Kidney epithelial cell (primary cell): ENCODE results near the gene MAB21L2. TPM values are rescaled to one million over a fixed set of nuclear protein-coding genes. Genes with fewer than 3 reads are reported as not detected.
"Not testable (repeated sequence)": the region's sequence is repeated elsewhere in the genome, so short reads cannot be mapped to it uniquely, and the experiment has no call there.

Experiments used
- DNase-seq: peaks from one replicate; pipeline ENCODE4 v3.0.0-alpha.2; 2010; ENCODE audit warnings: low read depth
- H3K27me3 ChIP-seq: 2 replicates; pipeline ENCODE4 v1.6.0; 2011; ENCODE audit warnings: low read length; ENCODE audit not compliant: control insufficient read depth, insufficient read depth
- H3K36me3 ChIP-seq: 2 replicates; pipeline ENCODE4 v1.5.1; 2011; ENCODE audit warnings: low read length; ENCODE audit not compliant: control insufficient read depth, insufficient read depth
- H3K4me3 ChIP-seq: 2 replicates; pipeline ENCODE4 v1.5.1; 2011; ENCODE audit warnings: low read depth, mild to moderate bottlenecking, control low read depth, low read length
- CTCF ChIP-seq: IDR thresholded peaks from 2 replicates; pipeline ENCODE4 v1.5.1; 2011; ENCODE audit warnings: mild to moderate bottlenecking, moderate library complexity, low read length, control low read depth, inconsistent platforms; ENCODE audit not compliant: insufficient read depth, poor library complexity, severe bottlenecking
- total RNA-seq: library from RNA; depleted of rRNA; stranded (reverse); fragments of >200 nt; gene quantifications from 2 replicates; pipeline ENCODE4 v1.2.3, GENCODE V29; 2015

MAB21L2 gene
- total RNA-seq = not detected in 2 replicates

DNA sequence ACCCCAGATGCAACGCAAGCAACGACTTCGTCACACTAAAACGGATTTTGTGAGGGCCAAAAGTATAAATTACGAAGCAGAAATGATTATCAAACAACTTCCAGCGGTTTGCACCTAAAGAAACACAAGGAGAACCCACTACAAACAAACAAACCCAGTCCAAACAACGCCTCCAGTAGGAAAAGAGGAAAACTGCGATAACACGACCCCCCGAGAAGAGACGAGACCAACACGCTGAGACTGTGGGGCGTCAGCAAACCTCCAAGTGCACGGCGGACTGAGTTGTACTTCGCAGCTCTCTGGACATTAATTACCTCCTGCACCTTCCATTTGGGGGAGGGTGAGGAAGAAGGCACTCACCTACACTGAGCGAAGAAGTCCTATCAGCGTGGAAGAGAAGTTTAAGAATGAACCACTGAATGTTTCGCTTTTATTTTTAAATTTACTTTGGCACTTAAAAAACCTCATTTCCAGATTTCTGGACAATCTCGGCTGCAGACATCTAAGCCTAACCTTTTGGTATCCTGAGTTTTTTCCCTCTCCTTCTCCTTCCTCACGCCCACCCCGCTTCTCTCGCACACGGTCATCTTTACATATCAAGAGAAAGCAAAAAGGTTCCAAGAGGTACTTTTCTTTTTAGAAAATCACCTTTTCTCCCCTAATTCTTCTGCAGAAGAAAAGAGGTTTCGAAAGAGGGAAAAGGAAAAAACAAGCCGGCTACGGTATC is at the start of gene MAB21L2:
Gene MAB21L2 (plus strand): TSS at position 6 of the 727 bp plus-strand sequence. CDS start 879 bp downstream, outside the sequence.
- H3K36me3 ChIP-seq = no peaks in the 10 kb centered on the region
- no peak for DNase-seq
- no peak within 1 kb of the TSS for H3K4me3 ChIP-seq
- H3K27me3 ChIP-seq = peaks cover 4% of the 10 kb centered on the region
- TF ChIP-seq CTCF = no peak

DNA sequence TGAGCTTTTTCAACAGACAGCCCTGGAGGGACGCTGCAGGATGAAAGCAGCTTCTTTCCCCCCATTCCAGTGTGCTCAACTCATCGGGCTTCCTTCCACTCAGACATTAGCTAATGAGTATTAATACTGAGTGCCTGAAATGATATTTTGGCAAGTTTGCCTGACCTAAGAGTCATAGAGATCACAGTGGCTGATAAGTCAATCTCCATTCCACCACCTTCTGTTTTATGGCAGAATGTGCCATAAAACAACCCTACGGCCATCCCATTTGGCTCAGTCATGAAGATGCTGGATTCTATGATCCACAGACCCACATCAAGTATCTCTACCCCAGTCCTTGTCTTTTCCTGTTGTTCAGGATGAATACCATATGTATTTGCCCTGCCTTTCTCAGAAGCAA is 48.3 kb upstream of the MAB21L2 start:
- no peak for TF ChIP-seq CTCF
- Histone ChIP-seq H3K4me3 (no peak overlapping the region), H3K27me3 (no peaks in the 10 kb centered on the region), H3K36me3 (no peaks in the 10 kb centered on the region)
- DNase-seq = no peak

DNA sequence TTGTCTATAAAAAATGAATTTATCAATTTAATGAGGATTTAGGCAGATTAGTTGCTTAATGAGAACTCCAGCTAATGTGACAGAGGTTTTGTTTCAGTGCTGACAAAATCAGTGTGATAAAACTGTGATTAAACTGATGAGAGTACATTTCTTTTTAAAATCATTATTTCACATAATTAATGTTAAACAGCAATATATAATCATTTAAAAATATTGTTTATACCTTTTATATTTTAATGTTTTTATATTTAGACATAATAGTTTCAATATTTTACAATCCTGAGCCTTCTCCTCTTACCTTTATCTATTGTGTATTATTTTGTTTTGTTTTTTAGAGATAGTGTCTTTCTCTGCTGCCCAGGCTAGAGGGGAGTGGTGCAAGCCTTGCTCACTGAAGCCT is 47.1 kb upstream of the MAB21L2 start:
- TF ChIP-seq CTCF = no peak
- H3K27me3 ChIP-seq = no peaks in the 10 kb centered on the region
- H3K36me3 ChIP-seq = no peaks in the 10 kb centered on the region
- DNase-seq = no peak
- no peak overlapping the region for H3K4me3 ChIP-seq

DNA sequence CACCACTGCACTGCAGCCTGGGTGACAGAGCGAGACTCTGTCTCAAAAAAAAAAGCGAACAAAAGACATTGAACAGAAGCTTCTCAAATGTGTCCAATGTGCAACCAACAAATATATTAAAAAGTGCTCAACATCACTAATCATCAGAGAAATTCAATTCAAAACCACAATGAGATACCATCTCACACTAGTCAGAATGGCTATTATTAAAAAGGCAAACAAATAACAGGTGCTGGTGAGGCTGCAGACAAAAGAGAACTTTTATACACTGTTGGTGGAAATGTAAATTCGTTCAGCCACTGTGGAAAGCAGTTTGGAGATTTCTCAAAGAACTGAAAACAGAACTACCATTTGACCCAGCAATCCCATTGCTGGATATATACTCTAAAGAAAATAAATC is 44.0 kb upstream of the MAB21L2 start:
- not testable (repeated sequence) for H3K36me3 ChIP-seq, DNase-seq, H3K4me3 ChIP-seq, H3K27me3 ChIP-seq

DNA sequence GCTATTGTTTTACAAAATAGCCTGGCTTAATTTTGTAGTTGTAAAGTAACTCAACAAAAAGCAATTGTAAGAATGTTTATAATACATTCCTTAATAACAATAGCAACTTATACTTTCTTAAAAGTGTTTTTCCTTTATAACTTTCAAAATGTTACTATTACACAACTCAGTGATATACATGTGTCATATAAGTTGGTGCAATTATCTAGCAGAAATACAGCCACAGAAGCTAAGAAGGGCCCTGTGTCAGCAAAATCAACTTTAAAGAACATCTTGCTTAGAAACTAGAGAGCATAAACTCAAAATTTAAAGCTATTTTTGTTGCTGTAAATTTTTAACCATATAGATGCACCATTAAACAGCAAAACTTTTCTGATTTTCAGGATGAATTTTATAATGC is 41.4 kb upstream of the MAB21L2 start:
- H3K36me3 ChIP-seq = no peaks in the 10 kb centered on the region
- no peak for DNase-seq
- TF ChIP-seq CTCF = no peak
- H3K27me3 ChIP-seq = no peaks in the 10 kb centered on the region
- H3K4me3 ChIP-seq = no peak overlapping the region

- TF ChIP-seq CTCF = no peak
- Histone ChIP-seq H3K4me3 (no peak overlapping the region), H3K27me3 (no peaks in the 10 kb centered on the region), H3K36me3 (no peaks in the 10 kb centered on the region)
- DNase-seq = no peak
These were observed 41.0 kb upstream of the MAB21L2 start for GRCh38 chr4:150540959-150541360.
